GM21390 (cell line): ENCODE results near the gene OR4D1.

ENCODE experiments used
- ATAC-seq: cut with Tn5 transposase; IDR thresholded peaks from one replicate; pipeline ENCODE4 v1.9.1; 2021; ENCODE audit not compliant: unreplicated experiment

Gene OR4D1

DNA sequence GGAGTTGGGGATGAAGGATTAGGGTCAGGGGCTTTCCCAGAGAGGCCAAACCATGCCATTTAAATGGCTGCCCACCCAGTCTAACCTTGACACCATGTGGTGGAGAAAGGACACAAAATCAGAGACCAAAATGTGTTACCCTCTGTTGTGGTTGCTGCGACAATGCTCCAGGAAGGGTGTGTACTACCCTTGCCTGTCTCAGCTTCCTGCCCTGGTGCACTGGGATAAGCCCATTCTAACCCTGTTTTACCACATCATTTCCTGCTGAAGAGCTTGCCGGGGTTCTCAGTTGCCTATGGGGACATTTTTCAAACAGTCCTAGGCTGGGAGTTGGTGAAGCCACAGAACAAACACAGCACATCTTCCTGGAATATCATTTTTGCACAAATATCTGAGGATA, 4.9 kb downstream of the OR4D1 start:
- no peak for ATAC-seq

DNA sequence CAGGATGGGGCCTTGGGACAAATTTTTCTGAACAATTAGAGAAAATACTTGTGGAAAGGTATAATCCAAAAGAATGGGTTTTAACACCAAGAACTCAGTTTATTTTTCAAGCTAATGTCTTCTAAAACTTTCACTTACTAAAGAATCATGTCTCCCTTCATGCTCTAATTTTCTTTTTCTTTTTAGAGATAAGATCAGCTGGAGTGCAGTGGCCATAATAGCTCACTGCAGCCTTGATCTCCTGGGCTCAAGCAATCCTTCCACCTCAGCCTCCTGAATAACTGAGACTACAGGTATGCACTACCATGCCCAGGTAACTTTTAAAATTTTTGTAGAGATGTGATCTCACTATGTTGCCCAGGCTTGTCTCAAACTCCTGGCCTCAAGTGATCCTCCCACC, 5.5 kb downstream of the OR4D1 start:
- ATAC-seq = no peak

DNA sequence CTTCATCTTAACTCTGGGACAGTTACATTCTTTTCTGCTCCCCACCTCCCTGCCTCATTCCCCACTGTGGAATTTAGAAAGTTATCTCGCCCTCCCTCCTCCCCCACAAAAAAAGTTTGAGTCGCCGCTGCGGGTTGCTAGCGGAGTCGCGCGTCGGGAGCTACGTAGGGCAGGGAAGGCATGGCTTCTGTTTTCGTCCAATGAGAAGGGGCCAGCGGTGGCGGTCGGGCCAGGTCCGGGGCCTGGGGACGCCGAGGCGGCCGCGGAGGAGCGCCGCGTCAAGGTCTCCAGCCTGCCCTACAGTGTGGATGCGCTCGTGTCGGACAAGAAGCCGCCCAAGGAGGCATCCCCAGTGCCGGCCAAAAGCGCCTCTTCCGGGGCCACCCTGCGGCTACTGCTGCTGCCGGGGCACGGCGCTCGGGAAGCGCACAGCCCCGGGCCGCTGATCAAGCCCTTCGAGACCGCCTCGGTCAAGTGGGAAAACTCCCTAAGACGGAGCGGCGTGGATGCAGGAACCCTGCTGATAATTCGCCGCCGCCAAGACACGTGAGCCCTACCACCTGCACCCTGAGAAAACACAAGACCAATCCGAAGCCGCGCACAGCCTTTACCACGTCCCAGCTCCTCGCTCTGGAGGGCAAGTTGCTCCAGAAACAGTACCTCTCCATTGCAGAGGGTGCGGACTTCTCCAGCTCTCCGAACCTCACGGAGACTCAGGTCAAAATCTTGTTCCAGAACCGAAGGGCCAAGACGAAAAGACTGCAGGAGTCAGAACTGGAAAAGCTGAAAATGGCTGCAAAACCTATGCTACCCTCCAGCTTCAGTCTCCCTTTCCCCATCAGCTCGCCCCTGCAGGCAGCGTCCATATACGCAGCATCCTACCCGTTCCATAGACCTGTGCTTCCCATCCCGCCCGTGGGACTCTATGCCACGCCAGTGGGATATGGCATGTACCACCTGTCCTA, 8.9 kb downstream of the OR4D1 start:
- ATAC-seq = no peak

DNA sequence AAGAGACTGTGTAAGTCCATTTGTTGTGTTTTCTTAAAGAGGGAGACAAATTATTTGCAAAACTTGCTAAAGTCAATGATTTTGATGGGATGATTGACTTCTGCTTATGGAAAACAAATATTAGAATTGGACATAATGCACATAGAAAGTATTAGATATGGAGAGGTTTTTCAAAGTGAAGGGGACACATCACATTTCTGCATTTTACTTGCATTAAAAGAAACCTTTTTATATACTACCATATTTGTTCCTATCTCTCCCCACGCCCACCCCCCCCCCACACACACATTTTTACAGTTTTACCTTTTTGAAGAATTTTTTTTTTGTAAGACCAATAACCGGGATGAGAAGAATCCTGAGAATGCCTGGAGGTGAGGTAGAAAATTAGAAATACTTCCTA, 10.0 kb downstream of the OR4D1 start:
- ATAC-seq = no peak

DNA sequence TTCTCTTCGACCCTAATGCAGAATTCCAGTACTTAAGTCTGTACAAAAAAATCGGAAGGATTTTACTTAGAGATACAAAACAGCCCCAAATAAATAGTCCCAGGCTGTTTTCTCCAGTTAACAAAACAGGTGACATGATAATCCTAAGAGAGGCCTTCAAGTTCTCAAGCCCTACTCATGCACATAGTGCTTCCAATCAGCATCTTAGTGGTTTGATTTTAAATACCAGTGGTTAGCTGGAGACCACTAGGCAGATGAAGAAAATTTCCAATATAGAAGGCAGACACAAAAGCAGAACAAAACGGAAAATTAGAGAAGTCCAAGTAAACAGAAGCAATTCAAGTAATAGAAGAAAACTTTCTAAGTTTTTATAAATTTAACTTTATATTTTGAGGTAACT, 13.4 kb downstream of the OR4D1 start:
- no peak for ATAC-seq

DNA sequence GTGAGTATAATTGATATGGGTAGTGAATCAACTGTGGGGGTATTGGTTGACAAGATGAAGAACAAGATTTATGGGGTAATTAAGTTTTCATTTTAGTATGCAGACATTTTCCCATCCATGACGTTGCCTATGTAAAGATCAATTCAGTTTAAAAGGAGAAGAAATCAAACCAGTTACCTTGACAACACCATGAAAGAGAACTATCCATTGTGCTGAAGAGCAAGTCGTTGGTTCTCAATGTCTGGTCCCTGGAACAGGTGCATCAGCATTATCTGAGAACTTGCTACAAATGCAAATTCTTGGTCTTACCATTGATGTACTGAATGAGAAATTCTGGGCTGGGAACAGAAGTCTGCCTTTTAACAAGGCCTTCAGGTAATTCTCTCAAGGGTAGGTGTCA, 17.8 kb downstream of the OR4D1 start:
- no peak for ATAC-seq

DNA sequence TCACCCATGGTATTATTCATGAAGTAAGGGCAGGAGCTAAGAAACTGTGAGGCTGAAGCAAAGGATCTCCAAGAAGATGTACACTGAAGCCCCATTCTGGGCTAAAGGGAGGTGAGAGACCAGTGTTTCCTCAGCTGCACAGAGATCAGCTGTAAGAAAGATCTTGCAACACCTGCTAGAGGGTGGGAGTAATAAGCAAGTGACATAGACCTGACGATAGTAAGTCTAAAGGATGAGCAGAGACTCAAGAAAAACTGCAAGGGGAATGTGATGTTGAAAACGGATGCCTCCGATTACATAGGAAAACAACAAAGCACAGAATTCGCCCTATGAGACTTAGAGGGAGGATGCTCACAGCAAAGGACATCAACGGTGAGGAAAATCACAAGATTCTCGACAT, 18.5 kb downstream of the OR4D1 start, which contains the start of gene OR4D2:
Gene OR4D2, plus strand, starts transcription at position 301 of the 400 bp plus-strand sequence. CDS start 2,674 bp downstream, outside the sequence.
- ATAC-seq = no peak

DNA sequence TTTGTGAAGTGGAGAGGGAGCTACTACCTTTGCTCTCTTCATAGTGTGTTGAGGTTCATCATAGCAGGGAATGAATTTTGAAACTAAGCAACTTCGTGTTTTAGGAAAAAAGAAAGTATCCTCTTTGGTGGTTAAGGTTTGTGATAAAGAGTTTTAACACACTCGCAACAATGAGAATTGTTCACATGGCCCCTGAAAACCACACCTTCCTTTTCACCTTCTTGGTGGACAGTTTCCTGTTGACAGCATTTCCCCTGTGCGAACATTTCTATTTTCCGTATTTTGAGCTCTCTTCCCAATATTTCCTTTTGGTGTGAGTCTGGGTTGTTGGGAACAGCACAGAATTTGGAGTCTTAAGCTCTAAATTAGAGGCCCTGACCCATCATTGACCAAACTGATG, 22.4 kb downstream of the OR4D1 start:
- ATAC-seq = no peak

DNA sequence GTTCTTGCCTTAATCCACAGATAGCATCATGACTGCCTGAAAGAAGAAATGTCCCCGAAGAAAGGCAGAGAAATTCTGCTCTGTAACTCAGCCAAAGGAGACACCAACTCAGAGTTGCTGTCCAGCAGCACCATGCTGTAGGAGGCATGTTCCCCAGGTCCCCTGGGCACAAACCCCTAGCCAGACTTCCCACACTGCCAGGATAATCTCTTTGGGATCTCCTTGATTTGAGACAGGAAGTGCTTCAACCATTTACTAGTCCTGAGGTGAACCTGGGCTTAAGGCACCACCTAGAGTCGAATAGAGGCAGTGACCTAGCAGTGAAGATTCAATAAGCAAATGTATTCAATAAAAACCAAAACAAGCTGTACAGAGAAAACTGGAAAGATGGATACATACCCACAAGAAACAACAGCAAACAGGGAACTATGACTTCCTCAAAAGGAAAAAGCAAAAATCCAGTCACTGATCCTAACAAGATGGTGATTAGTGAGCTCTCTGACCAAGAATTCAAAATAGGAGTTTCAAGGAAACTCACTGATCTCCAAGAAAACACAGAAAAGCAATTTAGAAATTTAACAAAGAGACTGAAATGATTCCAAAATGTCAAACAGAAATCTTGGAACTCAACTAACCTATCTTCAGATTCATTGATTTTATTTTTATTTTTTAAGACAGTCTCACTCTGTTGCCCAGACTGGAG, 24.3 kb downstream of the OR4D1 start:
- ATAC-seq = no peak

DNA sequence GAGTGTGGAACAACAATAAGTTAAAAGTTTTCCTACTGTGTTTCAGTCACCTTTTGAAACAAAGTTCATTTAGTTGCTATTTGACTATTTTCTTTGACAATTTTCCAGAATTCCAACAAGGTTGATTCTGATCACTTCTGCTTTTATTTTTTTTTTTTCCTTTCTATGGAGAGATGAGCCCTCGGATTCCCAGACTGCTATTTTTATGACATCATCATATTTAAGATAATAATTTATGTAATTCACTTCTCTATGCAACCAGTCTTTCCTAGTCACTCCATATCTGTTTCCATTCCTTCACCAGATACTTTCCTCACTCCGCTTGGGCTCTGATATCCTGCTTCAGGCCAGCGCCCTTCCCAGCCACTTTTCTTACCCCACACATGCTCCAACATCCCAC, 26.7 kb downstream of the OR4D1 start:
- ATAC-seq = no peak

DNA sequence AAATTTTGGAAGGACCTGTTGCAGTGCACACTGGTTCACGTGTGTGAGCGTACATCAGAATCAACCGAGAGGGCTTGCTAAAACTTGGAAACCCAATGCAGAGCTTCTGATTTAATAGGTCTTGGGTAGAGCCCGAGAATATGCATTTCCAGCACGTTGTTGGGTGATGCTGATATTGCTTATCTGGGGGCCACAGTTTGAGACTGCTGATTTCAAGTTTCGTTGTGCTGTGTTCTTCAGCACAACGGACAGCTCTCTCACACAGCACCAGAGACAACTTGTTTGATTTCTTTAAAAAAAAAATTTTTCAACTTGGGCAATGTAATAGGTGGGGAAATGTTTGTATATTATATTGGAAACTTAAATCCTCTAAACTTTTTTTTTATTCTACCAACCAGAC, 28.0 kb downstream of the OR4D1 start:
- no peak for ATAC-seq

DNA sequence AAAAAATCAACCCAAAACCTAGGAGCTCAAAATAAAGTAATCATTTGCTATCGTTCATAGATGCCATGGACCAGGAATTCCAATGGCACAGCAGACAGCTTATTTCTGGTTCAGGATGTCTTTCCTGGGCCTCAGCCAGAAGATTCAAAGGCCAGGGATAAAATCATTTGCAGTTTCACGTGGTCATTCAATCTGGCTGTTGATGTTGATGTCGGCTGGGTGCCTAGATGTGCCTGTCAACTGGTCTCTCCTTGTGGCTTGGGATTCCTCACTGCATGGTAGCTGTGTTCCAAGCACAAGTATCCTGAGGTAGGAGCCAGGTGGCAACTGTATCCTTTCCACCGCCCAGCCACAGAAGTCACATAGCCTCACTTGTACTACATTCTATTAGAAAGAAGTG, 33.6 kb downstream of the OR4D1 start:
- ATAC-seq = no peak

DNA sequence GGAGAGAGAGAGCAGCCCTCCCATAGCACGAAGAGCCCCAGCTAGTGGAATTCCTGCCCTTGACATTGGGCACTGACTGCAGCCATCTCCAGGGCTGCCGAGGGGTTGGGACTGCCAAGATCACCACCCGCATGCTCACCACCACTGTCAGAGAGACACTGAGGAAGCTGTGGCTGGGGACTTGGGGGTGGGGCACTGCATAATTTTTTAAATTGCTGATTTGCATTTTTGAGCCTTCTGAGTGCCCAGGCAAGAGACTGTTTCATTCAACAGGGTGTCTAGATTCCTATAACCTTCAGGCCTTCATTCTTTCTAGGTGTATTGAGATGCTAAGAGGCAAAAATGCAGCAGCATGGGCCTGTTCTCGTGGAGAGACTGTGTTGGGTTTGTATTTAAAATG, 35.3 kb downstream of the OR4D1 start:
- no peak for ATAC-seq

DNA sequence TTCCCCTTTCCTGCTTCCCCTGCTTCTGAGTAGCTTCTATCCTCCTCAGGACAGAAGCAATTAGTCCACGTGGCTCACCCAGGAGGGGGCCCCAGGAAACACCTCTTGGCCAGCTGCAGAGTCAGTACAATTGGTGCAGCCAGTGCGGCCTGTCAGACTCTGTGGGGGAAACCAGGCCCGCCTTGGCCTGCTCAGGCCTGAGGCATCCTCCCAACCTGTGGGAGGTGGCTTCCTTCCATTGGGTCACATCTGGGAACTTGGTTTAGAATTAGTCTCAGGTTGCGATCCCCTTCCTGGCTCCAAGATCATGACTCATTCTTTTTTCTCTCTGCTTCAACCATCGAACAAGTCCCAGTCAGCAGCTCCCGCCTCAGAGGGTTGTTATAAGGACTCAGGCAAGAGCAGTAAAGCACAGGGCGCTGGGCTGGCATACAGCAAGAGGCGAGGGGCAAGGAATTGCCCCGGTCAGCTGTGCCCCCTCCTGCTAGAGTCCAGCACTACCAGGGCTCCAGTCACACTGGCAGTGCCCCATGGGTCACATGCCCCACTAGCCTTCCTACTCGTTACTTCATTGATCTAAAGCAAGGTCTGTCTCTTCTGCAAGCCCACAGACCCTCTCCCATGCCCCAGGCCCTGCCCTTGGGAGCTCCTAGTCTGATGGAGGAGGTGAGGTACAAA, 36.3 kb downstream of the OR4D1 start:
- no peak for ATAC-seq

DNA sequence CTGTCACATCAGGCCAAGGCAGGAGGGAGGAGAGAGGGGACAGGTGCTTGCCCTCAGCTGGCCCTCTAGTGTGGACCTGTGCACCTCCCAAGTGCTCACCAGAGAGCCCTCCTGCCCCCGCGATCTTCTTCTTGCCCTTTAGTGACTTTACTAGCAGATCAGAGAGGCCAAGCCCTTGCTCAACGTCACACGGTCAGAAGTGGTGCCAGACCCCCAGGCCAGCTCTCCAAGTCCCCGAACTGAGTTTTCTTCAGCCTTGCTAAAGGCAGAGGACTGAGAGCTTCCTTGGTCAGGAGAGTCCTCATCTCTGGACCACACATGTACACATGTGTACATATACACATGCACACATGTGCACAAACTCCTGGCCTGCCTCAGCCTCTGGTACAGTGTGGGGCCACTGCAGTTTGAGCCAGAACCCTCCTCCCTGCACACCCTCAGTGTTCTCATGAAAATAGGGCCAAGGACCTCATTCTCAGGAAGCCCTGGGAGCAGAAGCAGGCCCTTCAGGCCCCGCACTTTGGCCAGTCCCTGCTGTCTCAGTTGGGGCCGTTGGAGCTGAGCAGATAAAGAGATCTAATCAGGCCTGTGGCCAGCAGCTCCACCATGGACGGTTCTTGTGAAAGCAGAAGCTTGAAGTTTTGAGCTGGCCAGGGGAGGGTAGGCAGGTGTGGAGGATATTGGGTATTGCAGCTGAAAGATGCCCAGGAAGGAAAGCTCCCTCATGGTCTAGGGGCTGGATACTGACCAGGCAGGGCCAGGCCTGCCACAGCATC, 37.0 kb downstream of the OR4D1 start:
- no peak for ATAC-seq

DNA sequence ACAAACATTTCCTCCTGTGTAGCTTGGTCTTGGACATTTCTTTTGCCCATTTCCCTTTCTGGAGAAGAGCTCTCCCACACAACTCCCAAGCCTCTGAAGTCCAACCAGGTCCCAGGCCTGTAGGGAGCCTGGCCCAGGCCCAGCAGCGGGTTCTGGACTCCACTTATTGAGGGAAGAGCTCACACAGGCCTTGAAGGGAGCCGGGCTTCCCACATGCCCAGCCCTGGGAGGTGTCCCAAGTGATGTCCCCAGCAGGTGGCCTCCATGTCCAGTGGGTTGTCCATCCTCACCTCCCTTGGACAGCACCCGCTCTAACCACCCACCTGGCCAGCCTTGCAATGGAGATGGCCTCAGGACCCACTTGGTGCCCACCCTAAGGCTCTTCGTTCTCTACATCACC, 38.4 kb downstream of the OR4D1 start:
- ATAC-seq = no peak

DNA sequence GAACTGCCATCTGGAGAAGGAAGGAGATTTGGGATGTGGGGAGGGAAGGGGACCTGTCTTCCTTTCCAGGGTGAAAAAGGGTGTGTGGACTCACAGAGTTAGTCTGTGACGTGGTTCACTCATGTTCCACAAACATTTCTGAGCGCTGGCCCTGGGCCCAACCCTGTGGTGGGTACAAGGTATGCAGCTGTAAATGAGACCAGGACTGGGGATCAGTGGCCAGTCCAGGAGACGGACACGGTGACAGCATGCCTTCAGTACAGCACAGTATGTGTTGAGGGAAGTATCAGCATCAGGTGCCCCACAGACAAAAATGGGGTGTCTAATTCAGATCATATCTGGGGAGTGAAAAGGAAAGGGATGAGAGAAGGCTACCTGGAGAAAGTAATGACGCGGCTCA, 38.9 kb downstream of the OR4D1 start:
- no peak for ATAC-seq

DNA sequence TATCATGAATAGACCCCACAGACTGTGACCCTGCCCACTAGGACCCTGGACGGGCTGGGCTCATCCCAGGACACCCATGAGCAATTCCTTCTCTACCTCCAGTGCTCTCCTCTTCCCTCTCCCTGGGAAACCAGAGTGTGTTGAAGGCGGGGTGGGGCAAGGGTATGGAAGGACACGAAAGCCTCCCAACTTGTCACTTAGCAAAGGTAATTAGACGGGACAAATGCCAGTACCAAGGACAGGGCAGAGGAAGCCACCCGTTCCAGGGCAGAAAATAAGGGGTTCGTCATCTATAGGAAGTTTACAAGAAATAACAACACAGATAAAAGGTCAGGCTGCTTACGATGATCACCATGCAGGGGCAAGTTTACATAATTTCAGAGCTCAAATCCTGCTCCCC, 39.5 kb downstream of the OR4D1 start:
- no peak for ATAC-seq

DNA sequence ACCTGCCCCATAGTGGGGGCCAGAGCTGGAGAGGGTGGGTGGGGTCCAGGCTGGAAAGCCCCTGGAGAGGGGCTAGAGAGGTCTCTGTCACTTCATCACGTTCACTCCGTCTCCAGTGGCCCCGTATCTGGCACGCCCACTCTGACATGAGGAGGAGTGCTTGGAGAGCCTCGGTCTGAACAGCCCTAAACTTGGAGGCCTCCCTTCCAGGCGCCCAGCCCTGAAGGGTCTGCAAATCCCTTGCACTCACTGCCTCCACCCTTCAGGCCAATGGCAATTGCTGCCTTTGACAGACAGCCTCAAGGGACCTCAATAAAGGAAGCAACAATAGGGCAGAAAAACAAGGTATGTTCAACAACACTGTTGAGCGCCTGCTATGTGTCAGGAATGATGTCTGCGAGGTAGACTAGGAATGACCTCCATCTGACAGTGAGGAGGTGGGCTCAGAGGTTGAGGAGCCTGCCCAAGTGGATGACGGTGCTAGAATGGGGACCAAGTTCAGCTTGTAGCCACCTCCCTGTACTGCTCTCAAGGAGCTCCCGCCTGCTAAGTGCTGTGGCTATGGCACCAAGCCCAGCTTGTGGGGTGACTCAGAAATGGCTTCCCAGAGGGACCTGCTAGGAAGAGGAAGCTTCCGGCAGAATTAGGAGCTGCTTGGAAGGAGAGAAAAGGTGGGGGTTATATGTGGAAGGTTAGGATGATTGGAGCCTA, 41.4 kb downstream of the OR4D1 start:
- no peak for ATAC-seq

DNA sequence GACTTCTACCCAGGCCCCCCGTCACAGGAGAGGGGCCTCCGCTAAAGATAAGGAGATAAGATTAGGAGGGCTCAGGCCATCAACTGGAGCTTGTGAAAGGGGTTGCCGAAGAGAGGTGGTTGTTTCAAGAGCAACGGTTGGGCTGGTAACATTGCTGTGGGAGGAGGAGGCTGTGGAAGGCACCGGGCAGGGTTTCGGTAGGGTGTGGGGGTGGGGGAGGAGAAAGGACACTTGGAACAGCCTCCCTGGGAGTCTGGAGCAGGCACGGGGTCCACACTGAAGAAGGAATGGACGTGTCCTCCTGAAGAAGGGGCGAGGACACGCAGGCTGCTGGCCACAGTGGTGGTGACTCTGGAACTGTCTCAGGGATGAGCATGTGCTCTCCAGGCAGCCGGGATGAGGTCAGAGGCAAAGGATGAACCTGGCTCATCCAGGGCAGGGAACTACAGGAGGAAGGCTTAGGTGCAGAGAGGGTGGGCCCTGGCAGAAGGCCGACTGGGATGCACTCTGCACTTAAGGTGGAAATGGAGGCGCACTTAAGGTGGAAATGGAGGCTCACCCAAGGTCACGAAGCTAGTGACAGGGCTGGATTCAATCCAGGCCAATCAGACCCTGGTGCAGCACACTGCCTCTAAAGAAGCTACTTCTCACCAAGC, 43.2 kb downstream of the OR4D1 start:
- no peak for ATAC-seq
